GM12873 (cell line): ENCODE measurements around the gene HSD17B14.

Experiments used
- TF ChIP-seq, protein P1 (sequence below): IDR thresholded peaks from 2 replicates; pipeline ENCODE4 v1.5.1; 2012; ENCODE audit warnings: low read depth, mild to moderate bottlenecking, moderate library complexity, low read length, control low read depth; ENCODE audit not compliant: insufficient read depth; ENCODE audit errors: missing control alignments

The HSD17B14 gene

DNA sequence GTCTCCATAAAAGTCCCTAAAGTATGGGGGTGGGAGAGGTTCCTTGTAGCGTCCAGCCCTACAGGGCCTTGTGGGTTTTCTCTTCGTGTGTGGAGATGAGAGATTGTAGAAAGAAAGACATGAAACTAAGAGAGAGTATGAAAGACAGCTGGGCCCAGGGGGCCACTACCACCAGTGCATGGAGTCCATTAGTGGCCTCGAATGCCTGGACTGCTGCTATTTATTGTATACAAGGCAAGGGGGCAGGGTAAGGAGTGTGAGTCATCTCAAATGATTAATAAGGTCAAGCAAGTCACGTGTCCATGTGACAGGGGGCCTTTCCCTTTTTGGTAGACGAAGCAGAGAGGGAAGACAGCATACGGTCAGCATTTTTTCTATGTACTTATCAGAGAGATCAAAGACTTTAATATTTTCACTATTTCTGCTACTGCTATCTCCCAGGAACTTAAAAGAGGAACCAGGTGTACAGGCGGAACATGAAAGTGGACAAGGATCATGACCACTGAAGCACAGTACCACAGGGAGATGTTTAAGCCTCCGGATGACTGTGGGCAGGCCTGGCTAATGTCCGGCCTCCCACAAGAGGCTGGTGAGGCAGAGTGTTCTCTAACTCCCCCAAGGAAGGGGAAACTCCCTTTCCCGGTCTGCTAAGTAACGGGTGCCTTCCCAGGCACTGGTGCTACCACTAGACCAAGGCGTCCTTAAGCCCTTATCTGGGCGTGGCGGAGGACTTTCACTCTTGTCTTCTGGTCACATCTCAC lies 55.5 kb downstream of the HSD17B14 start:
- TF ChIP-seq, protein P1, sequence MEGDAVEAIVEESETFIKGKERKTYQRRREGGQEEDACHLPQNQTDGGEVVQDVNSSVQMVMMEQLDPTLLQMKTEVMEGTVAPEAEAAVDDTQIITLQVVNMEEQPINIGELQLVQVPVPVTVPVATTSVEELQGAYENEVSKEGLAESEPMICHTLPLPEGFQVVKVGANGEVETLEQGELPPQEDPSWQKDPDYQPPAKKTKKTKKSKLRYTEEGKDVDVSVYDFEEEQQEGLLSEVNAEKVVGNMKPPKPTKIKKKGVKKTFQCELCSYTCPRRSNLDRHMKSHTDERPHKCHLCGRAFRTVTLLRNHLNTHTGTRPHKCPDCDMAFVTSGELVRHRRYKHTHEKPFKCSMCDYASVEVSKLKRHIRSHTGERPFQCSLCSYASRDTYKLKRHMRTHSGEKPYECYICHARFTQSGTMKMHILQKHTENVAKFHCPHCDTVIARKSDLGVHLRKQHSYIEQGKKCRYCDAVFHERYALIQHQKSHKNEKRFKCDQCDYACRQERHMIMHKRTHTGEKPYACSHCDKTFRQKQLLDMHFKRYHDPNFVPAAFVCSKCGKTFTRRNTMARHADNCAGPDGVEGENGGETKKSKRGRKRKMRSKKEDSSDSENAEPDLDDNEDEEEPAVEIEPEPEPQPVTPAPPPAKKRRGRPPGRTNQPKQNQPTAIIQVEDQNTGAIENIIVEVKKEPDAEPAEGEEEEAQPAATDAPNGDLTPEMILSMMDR, result no peak

DNA sequence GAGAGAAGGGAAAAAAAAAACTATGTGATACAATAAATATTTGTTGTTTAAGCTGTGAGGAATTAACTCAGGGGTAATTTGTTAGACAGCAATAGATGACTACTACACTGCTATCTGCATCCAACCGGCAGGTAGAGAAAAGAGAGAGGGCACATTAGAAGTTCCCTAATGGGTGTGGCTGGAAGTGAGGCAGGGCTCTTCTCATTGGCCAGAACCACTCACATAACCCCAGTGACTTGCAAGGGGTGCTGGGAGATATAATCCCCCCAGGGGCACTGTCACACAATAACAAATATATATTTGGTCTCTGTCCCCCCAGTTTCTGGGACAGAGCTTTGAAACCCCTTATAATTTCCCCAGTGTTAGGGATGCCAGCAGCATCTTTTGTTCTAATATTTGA lies 56.7 kb downstream of the HSD17B14 start:
- TF ChIP-seq, protein P1, result no peak

DNA sequence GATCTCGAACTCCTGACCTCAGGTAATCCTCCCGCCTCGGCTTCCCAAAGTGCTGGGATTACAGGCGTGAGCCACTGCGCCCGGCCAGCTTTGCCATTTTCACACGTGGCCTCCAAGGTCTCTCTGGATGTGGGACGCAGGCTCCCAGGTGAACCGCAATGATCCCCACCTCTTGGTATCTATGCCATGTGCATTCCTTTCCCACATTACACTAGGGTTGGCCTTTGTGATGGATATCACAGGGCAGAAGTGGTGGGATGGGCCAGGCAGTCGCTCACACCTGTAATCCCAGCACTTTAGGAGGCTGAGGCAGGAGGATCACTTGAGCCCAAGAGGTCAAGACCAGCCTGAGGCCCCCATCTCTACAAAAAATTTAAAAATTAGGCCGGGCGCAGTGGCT lies 58.6 kb downstream of the HSD17B14 start:
- TF ChIP-seq, protein P1, result no peak

DNA sequence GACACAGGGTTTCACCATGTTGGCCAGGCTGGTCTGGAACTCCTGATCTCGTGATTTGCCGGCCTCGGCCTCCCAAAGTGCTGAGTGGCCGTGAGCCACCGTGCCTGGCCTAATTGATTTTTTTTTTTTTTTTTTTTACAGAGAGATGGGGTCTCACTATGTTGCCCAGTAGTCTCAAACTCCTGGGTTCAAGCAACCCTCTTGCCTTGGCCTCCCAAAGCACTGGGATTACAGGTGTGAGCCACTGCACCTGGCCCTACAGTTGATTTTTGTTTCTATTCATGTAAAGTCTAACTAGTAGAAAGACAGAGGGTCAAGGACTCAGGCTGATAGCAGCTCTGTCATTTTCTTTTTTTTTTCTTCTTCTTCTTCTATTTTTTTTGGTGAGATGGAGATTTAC lies 59.2 kb downstream of the HSD17B14 start:
- TF ChIP-seq, protein P1, result no peak

DNA sequence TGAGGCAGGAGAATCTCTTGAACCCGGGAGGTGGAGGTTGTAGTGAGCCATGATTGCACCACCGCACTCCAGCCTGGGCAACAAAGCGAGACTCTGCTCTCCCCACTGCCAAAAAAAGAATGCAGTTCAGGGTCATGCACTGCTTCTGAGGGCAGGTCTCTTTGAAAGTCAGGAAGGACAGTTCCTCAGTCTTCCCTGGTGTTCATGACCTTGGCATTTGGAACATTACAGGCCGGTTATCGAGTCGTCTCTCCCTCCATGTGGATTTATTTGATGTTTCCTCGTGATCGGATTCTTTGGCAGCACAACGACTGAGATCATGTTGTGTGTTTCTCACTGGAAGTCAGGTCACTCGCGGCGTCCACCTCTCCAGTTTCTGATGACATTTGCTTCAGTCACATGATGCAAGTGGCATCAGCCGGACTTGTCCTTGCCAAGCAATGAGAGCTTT lies 63.8 kb downstream of the HSD17B14 start:
- TF ChIP-seq, protein P1, result no peak

DNA sequence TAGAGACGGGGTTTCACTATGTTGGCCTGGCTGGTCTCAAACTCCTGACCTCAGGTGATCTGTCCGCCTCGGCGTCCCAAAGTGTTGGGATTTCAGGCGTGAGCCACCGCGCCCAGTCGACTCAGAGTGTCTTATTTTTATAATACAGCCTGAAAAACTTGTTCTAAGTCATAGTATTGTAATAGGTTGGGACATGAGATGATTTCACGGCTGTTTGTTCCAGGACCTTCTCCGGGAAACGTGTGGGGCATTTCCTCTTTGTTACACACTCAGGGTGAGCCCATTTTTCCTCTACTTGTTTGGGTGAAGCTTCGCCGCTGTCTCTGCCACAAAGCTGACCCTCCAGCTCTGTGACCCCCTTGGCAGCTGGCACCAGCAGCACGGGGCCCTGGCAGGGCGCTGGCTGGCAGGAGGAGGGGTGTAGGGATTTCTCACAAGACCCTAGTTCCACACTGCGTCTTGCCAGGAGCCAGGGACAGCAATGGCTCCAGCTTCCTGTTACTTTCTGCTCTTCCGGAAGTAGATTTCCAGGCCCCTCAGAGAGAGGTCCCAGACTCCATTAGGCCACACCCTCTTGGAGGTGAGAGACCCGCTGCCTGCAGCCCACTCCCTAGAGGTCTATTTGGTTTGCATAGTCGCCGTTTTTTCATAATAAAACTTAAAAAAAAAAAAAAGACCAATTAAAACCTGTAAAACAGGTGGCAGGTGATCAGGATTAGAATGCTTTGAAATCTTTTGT lies 65.4 kb downstream of the HSD17B14 start:
- TF ChIP-seq, protein P1, result no peak

DNA sequence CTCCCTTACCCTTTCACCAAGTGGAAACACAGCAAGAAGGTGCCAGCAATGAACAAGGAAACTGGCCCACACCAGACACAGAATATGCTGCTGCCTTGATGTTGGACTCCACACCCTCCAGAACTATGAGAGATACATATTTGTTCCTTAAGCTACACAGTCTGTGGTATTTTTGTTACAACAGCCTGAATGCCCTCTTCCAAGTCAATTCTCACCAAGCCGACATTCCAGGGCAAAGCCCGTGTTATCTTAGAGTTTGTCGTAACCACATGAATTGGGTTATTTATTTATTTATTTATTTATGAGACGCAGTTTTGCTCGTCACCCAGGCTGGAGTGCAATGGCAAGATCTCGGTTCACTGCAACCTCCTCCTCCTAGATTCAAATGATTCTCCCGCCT lies 66.0 kb downstream of the HSD17B14 start:
- TF ChIP-seq, protein P1, result no peak
